NCI-H1417 treated with DMSO at 0.1 percent for 48 hours (cell line): ENCODE results near the gene IQGAP3.
"Not testable (repeated sequence)": the region's sequence is repeated elsewhere in the genome, so short reads cannot be mapped to it uniquely, and the experiment has no call there.

Experiments used
- DNase-seq: peaks from one replicate; lab custom pipeline; 2025; lab: John Stamatoyannopoulos, UW

IQGAP3 gene, protein sequence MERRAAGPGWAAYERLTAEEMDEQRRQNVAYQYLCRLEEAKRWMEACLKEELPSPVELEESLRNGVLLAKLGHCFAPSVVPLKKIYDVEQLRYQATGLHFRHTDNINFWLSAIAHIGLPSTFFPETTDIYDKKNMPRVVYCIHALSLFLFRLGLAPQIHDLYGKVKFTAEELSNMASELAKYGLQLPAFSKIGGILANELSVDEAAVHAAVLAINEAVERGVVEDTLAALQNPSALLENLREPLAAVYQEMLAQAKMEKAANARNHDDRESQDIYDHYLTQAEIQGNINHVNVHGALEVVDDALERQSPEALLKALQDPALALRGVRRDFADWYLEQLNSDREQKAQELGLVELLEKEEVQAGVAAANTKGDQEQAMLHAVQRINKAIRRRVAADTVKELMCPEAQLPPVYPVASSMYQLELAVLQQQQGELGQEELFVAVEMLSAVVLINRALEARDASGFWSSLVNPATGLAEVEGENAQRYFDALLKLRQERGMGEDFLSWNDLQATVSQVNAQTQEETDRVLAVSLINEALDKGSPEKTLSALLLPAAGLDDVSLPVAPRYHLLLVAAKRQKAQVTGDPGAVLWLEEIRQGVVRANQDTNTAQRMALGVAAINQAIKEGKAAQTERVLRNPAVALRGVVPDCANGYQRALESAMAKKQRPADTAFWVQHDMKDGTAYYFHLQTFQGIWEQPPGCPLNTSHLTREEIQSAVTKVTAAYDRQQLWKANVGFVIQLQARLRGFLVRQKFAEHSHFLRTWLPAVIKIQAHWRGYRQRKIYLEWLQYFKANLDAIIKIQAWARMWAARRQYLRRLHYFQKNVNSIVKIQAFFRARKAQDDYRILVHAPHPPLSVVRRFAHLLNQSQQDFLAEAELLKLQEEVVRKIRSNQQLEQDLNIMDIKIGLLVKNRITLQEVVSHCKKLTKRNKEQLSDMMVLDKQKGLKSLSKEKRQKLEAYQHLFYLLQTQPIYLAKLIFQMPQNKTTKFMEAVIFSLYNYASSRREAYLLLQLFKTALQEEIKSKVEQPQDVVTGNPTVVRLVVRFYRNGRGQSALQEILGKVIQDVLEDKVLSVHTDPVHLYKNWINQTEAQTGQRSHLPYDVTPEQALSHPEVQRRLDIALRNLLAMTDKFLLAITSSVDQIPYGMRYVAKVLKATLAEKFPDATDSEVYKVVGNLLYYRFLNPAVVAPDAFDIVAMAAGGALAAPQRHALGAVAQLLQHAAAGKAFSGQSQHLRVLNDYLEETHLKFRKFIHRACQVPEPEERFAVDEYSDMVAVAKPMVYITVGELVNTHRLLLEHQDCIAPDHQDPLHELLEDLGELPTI (N-terminal part only)

DNA sequence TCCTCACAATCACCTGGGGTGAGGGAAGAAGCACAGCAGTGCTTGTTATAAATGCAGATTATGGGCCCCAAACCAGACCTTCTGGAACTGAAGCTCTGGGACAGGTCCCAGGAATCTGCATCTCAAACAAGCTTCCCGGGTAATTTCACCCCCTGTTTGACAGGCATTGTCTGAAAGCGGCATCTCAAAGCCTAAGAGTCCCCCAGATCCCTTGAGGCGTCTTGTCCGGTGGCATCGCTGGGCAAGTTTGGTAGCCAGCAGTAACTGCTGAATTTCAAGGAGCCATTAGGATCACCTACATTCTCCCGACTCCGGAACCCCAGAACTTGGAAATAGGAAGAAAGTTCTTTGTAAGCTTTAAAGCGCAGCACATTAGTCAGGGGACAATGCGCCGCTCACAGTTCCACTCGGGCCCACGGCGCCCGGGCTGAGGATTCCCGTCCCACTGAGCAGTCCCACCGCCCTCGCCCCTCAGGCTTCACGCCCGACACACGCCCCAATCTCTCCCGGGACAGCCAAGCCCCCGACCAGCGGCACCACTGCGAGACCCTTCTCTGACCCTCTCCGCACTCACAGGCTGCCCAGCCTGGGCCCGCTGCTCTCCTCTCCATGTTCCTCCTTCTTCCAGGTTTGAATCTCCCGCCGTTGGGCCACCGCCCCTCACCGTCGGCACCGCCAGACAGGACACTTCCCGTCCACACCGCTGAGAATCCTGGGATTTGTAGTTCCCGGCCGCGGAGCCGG lies at the start of gene IQGAP3:
IQGAP3 (minus strand) TSS at position 647 of the 744 bp plus-strand sequence; CDS start at position 611, 36 bp downstream.
- peak; percentile 65 for DNase-seq

GRCh38 chr1:156619582-156619955 lies 47.2 kb upstream of the IQGAP3 start:
- DNase-seq, result no peak

- no peak for DNase-seq
Measured at GRCh38 chr1:156618853-156619581, 46.7 kb upstream of the IQGAP3 start, which contains the start of gene HAPLN2. Gene HAPLN2 (plus strand): TSS chr1:156619415. CDS start chr1:156623491, 4,076 bp downstream.

GRCh38 chr1:156616463-156616862 lies 44.1 kb upstream of the IQGAP3 start:
- DNase-seq, result peak; percentile 14

DNA sequence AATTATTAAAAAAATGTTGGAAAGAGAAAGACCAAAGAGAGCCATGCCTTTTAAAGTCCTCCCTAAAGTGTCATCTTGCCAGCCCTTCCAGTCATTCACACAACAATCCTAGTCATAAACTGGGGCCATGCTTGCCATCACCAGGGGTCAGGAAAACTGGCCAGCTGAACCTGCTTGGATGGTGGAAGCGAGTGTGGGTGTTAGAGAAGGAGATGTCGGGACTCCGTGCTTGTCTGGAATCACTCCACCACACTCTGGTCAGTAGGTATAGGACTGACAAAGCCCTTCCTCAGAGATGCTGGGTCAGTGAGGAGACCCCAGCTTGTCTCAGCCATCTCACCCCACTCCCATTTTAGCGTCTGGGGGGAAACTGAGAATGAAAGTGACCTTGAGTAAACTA lies 43.6 kb upstream of the IQGAP3 start:
- no peak for DNase-seq

- no peak for DNase-seq
Measured at GRCh38 chr1:156612666-156613065, 40.3 kb upstream of the IQGAP3 start.

DNA sequence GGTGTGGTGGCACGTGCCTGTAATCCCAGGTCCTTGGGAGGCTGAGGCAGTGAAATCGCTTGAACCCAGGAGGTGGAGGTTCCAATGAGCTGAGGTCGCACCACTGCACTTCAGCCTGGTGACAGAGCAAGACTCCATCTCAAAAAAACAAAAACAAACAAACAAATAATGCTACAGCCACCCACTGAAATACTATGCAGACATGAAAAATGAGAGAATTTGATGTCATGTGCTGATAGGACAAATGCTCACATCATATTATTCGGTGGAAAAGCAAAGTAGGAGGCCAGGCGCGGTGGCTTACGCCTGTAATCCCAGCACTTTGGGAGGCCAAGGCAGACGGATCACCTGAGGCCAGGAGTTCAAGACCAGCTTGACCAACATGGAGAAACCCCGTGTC lies 37.7 kb upstream of the IQGAP3 start:
- not testable (repeated sequence) for DNase-seq

GRCh38 chr1:156608981-156609380 lies 36.6 kb upstream of the IQGAP3 start:
- no peak for DNase-seq

DNA sequence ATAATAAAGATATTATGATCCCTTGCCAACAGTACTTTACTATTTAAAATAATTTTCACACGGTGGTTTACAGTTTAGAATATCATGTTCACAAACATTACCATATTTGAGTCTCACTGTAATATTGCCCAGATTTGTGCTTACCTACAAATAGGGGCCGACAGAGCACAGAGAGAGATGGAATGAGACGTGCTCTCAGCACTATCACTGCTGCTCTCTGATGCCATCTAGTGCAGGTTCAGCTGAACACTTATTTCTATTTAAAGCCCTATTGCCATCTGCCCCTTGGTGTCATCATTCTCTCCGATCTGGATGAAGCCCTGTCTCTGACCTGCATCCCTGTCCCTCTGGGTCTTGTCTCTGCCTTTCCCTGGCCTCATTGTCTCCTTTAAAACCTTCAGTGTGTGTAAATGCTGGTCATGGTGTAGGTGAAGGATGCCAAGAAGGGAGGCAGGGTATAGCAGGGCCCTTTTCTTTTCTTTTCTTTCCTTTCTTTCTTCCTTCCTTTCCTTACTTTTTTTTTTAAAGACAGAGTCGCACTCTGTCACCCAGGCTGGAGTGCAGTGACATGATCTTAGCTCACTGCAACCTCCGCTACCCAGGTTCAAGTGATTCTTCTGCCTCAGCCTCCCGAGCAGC lies 35.8 kb upstream of the IQGAP3 start:
- peak; percentile 21 for DNase-seq

GRCh38 chr1:156607344-156607743 lies 35.0 kb upstream of the IQGAP3 start:
- DNase-seq, result not testable (repeated sequence)

- no peak for DNase-seq
Measured at GRCh38 chr1:156602557-156602993, 30.2 kb upstream of the IQGAP3 start.

DNA sequence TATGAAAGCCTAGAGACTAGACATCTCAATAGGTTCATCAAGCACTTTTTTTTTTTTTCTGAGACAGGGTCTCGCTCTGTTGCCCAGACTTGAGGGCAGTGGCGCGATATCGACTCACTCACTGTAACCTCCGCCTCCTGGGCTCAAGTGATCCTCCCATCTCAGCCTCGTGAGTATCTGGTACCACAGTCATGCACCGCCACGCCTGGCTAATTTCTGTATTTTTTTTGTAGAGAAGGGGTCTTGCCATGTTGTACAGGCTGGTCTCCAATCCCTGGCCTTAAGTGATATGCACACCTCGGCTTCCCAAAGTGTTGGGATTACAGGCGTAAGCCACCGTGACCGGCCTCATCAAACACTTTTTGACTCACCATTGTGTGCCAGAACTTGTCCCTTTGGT lies 29.5 kb upstream of the IQGAP3 start:
- DNase-seq, result no peak

DNA sequence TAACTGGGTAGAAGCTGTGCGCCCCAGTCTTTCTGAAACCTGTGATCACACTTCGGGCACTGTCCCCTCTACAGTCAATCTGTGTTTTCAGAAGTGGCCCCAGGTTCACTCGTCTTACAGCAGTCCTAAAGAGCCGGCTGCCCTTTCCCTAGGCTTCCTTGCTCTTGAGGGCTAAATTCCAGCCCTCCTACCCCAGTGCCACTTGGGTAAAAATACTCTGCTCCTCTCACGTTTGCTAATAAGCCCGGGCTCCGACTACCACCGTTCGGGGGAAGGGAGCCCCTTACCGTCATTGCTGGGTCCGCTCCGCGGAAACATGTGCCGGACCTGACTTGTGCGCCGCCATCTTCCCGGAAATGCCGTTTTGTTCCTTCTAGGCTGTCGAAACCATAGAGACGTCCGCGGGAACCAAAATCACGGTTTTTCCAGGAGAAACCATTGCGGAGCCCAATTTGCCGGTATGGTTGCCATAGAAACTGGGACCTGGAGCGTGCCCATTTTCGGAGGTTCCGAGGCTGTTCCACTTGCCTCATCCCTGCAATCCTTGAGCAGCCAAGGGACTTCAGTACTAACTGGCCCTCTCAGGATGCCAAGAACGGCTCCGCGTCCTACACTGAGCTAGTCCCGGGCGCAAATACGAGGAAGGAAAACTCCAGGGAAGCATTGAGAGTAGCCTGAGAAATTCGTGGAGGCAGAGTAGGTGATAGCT lies 28.9 kb upstream of the IQGAP3 start, which contains the start of gene GPATCH4:
GPATCH4 (minus strand) TSS at position 358 of the 709 bp plus-strand sequence.
- DNase-seq, result peak; percentile 10

DNA sequence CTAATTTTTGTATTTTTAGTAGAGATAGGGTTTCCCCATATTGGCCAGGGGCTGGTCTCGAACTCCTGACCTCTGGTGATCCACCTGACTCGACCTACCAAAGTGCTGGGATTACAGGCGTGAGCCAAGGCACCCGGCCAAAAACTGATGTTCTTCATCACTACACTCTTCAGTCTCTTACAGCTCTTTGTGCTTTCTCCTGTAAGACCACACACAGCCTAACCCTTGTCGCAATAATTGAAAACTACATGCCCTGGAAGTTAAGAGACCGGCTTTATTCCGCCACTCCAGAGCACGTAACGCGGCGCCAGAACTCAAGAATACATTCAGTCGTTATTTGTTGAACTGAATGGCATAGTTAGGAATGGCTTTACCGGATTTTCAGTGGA lies 28.4 kb upstream of the IQGAP3 start:
- no peak for DNase-seq

DNA sequence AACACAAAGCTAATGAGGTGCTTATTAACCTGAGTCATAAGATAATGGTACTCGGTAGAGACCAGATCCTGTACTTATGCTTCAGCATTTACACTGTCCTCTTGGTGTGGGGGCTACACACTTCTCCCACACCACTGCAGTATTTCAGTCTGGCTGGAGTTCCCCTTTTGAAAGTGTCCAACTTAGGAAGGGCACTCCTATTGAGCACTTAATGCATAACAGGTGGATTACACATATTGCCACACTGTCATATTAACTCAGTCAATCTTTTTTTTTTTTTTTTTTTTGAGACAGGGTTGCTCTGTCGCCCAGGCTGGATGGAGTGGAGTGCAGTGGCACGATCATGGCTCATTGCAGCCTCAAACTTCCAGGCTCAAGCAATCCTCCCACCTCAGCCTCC lies 27.4 kb upstream of the IQGAP3 start:
- no peak for DNase-seq

GRCh38 chr1:156598731-156599432 lies 26.5 kb upstream of the IQGAP3 start:
- DNase-seq, result no peak

GRCh38 chr1:156598125-156598524 lies 25.8 kb upstream of the IQGAP3 start:
- DNase-seq, result no peak

GRCh38 chr1:156596426-156596825 lies 24.1 kb upstream of the IQGAP3 start:
- no peak for DNase-seq

GRCh38 chr1:156595016-156595415 lies 22.7 kb upstream of the IQGAP3 start:
- no peak for DNase-seq
